ENCODE measurements around the gene CLSTN2.

- TF ChIP-seq, protein P1, sequence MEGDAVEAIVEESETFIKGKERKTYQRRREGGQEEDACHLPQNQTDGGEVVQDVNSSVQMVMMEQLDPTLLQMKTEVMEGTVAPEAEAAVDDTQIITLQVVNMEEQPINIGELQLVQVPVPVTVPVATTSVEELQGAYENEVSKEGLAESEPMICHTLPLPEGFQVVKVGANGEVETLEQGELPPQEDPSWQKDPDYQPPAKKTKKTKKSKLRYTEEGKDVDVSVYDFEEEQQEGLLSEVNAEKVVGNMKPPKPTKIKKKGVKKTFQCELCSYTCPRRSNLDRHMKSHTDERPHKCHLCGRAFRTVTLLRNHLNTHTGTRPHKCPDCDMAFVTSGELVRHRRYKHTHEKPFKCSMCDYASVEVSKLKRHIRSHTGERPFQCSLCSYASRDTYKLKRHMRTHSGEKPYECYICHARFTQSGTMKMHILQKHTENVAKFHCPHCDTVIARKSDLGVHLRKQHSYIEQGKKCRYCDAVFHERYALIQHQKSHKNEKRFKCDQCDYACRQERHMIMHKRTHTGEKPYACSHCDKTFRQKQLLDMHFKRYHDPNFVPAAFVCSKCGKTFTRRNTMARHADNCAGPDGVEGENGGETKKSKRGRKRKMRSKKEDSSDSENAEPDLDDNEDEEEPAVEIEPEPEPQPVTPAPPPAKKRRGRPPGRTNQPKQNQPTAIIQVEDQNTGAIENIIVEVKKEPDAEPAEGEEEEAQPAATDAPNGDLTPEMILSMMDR (IDR thresholded peaks at IDR 0.05), result no peak
- TF ChIP-seq POLR2A (IDR thresholded peaks at IDR 0.05), result no peak
- no peak for TF ChIP-seq EP300 (IDR thresholded peaks at IDR 0.05)
These were observed 495.5 kb downstream of the CLSTN2 start for GRCh38 chr3:140430494-140430893.
